HG02981 (cell line): ENCODE measurements around the gene ANKIB1.
"Not testable (repeated sequence)": the region's sequence is repeated elsewhere in the genome, so short reads cannot be mapped to it uniquely, and the experiment has no call there.

ENCODE experiments used
- ATAC-seq: cut with Tn5 transposase; IDR thresholded peaks from one replicate; pipeline ENCODE4 v1.9.1; 2021; ENCODE audit warnings: mild to moderate bottlenecking, moderate library complexity; ENCODE audit not compliant: unreplicated experiment

Gene ANKIB1

GRCh38 chr7:92402920-92403759, 157.4 kb downstream of the ANKIB1 start:
- ATAC-seq: no peak

- ATAC-seq: no peak
These were observed 157.9 kb downstream of the ANKIB1 start for GRCh38 chr7:92403760-92404074.

- no peak for ATAC-seq
These were observed 158.4 kb downstream of the ANKIB1 start for GRCh38 chr7:92404170-92404614.

- ATAC-seq: no peak
These were observed 163.6 kb downstream of the ANKIB1 start for GRCh38 chr7:92409357-92409756.

GRCh38 chr7:92410162-92410561, 164.4 kb downstream of the ANKIB1 start:
- not testable (repeated sequence) for ATAC-seq

- no peak for ATAC-seq
These were observed 167.0 kb downstream of the ANKIB1 start for GRCh38 chr7:92412745-92413144.

- no peak for ATAC-seq
These were observed 167.8 kb downstream of the ANKIB1 start for GRCh38 chr7:92413550-92413949.

GRCh38 chr7:92415225-92415624, 169.5 kb downstream of the ANKIB1 start:
- no peak for ATAC-seq

GRCh38 chr7:92417913-92418312, 172.1 kb downstream of the ANKIB1 start:
- no peak for ATAC-seq

GRCh38 chr7:92421676-92422435, 176.1 kb downstream of the ANKIB1 start:
- ATAC-seq: no peak

- no peak for ATAC-seq
These were observed 177.2 kb downstream of the ANKIB1 start for GRCh38 chr7:92422926-92423325.

- no peak for ATAC-seq
These were observed 177.9 kb downstream of the ANKIB1 start for GRCh38 chr7:92423710-92424131.

GRCh38 chr7:92425311-92425947, 179.7 kb downstream of the ANKIB1 start:
- ATAC-seq: no peak

- ATAC-seq: no peak
These were observed 181.4 kb downstream of the ANKIB1 start for GRCh38 chr7:92427193-92427592.

GRCh38 chr7:92432299-92432946, 186.6 kb downstream of the ANKIB1 start:
- ATAC-seq: no peak

- no peak for ATAC-seq
These were observed 187.2 kb downstream of the ANKIB1 start for GRCh38 chr7:92433019-92433418.

- ATAC-seq: no peak
These were observed 189.8 kb downstream of the ANKIB1 start for GRCh38 chr7:92435542-92435941.

GRCh38 chr7:92436612-92437445, 191.1 kb downstream of the ANKIB1 start:
- no peak for ATAC-seq

- ATAC-seq: no peak
These were observed 192.2 kb downstream of the ANKIB1 start for GRCh38 chr7:92437956-92438491.

- ATAC-seq: not testable (repeated sequence)
These were observed 196.9 kb downstream of the ANKIB1 start for GRCh38 chr7:92442720-92443119.
